NCI-H2196 (cell line): ENCODE results near the gene CSTF3.
"Not testable (repeated sequence)": the region's sequence is repeated elsewhere in the genome, so short reads cannot be mapped to it uniquely, and the experiment has no call there.

Experiments
- DNase-seq: peaks from one replicate; lab custom pipeline; 2025; ENCODE audit not compliant: unreplicated experiment; lab: John Stamatoyannopoulos, UW

CSTF3 gene

GRCh38 chr11:33162831-33163230, 1.6 kb upstream of the CSTF3 start:
- DNase-seq: no peak

- DNase-seq: no peak
Measured at GRCh38 chr11:33160587-33160986, 693 bp downstream of the CSTF3 start.

- peak; percentile 10 for DNase-seq
Measured at GRCh38 chr11:33160136-33160535, 1.1 kb downstream of the CSTF3 start.

GRCh38 chr11:33159378-33159867, 1.9 kb downstream of the CSTF3 start:
- not testable (repeated sequence) for DNase-seq

GRCh38 chr11:33158596-33159275, 2.5 kb downstream of the CSTF3 start:
- DNase-seq: no peak

GRCh38 chr11:33157103-33158027, 3.9 kb downstream of the CSTF3 start:
- no peak for DNase-seq

- DNase-seq: no peak
Measured at GRCh38 chr11:33151399-33151798, 9.9 kb downstream of the CSTF3 start.

GRCh38 chr11:33147559-33147958, 13.7 kb downstream of the CSTF3 start:
- DNase-seq: peak; percentile 21

- DNase-seq: no peak
Measured at GRCh38 chr11:33135768-33136443, 25.4 kb downstream of the CSTF3 start.

GRCh38 chr11:33135216-33135615, 26.1 kb downstream of the CSTF3 start:
- DNase-seq: no peak

GRCh38 chr11:33134276-33134675, 27.0 kb downstream of the CSTF3 start:
- no peak for DNase-seq

GRCh38 chr11:33133761-33134160, 27.5 kb downstream of the CSTF3 start:
- DNase-seq: no peak

GRCh38 chr11:33132510-33132909, 28.8 kb downstream of the CSTF3 start:
- DNase-seq: no peak

- DNase-seq: no peak
Measured at GRCh38 chr11:33128739-33129138, 32.5 kb downstream of the CSTF3 start.

GRCh38 chr11:33125611-33126010, 35.7 kb downstream of the CSTF3 start:
- DNase-seq: no peak

- DNase-seq: no peak
Measured at GRCh38 chr11:33125025-33125424, 36.3 kb downstream of the CSTF3 start.

GRCh38 chr11:33122696-33123095, 38.6 kb downstream of the CSTF3 start:
- DNase-seq: not testable (repeated sequence)

GRCh38 chr11:33116535-33116934, 44.7 kb downstream of the CSTF3 start:
- no peak for DNase-seq

- DNase-seq: no peak
Measured at GRCh38 chr11:33110083-33110482, 51.2 kb downstream of the CSTF3 start.

GRCh38 chr11:33109294-33109895, 51.9 kb downstream of the CSTF3 start:
- DNase-seq: no peak

GRCh38 chr11:33103836-33104235, 57.4 kb downstream of the CSTF3 start:
- DNase-seq: no peak
